PFSK-1 (cell line): ENCODE data around the gene GALR2.

Experiments
- REST ChIP-seq, 2 experiments: IDR thresholded peaks; 2 replicates each; pipeline versions ENCODE4 v1.6.1 to v1.8.0; 2011 to 2012; ENCODE audit warnings: low read depth in 2 of 2, low read length in 2 of 2, control low read depth in 1 of 2, inconsistent platforms in 1 of 2, mild to moderate bottlenecking in 1 of 2, moderate library complexity in 1 of 2; ENCODE audit not compliant: insufficient read depth in 1 of 2
- SIN3A ChIP-seq: IDR thresholded peaks from 2 replicates; pipeline ENCODE4 v1.6.1; 2012; ENCODE audit warnings: mild to moderate bottlenecking, low read length, moderate library complexity, borderline replicate concordance; ENCODE audit not compliant: insufficient read depth

- TF ChIP-seq SIN3A, result no peak
- no peak for TF ChIP-seq REST (IDR thresholded peaks at IDR 0.05; ENCODE audit: insufficient read depth in 1 of 2, low read depth in 2 of 2, low read length in 2 of 2)
These were observed 21.1 kb upstream of the GALR2 start for GRCh38 chr17:76053246-76054111.
